Duodenal mucosa (tissue), 2 donors: ENCODE results near the gene MAGI1.

Experiments used
- H3K27ac ChIP-seq: one replicate; pipeline ENCODE4 v1.7.0; 2013; ENCODE audit warnings: low read depth, low read length
- H3K27me3 ChIP-seq, 2 donors: one replicate each; pipeline ENCODE4 v1.7.0; 2013; ENCODE audit warnings: low read length in 2 of 2, control low read depth in 1 of 2; ENCODE audit not compliant: insufficient read depth in 2 of 2, control insufficient read depth in 1 of 2
- H3K36me3 ChIP-seq, 2 donors: one replicate each; pipeline ENCODE4 v1.7.0; 2013; ENCODE audit warnings: low read length in 2 of 2, control low read depth in 1 of 2; ENCODE audit not compliant: insufficient read depth in 2 of 2, control insufficient read depth in 1 of 2
- H3K4me1 ChIP-seq, 2 donors: one replicate each; pipeline ENCODE4 v1.7.0; 2013; ENCODE audit warnings: low read length in 2 of 2, control low read depth in 1 of 2; ENCODE audit not compliant: insufficient read depth in 2 of 2, control insufficient read depth in 1 of 2
- H3K4me3 ChIP-seq, 2 donors: one replicate each; pipeline ENCODE4 v1.7.0; 2013; ENCODE audit warnings: low read length in 2 of 2, low read depth in 1 of 2
- H3K9ac ChIP-seq, 2 donors: one replicate each; pipeline ENCODE4 v1.7.0; 2013; ENCODE audit warnings: low read length in 2 of 2, low read depth in 1 of 2
- H3K9me3 ChIP-seq, 2 donors: one replicate each; pipeline ENCODE4 v1.7.0; 2013; ENCODE audit warnings: low read length in 2 of 2, control low read depth in 1 of 2; ENCODE audit not compliant: control insufficient read depth in 1 of 2

MAGI1 gene

DNA sequence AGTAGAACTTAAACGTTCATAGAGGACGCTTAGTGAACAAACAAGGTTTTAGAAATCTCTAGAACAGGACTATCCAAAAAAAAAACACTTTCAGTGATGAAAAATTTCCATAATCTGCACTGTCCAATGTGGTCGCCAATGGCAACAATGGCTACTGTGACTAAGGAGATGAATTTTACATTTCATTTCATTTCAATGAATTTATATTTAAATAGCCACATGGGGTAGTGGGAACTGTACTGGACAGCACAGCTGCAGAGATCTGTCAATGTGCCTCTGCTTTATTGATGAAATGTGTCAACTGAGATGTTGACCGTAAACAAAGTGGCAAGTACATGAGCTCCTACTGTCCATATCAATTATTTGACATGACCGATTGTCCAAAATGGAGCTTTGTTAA lies 222.5 kb downstream of the MAGI1 start:
- Histone ChIP-seq H3K9ac (no peak overlapping the region), H3K4me1 (peaks cover 0 to 6% of the 10 kb centered on the region in 2 donors), H3K9me3 (no peaks in the 10 kb centered on the region), H3K4me3 (no peak overlapping the region), H3K36me3 (no peaks in the 10 kb centered on the region), H3K27ac (no peak overlapping the region), H3K27me3 (no peaks in the 10 kb centered on the region)

DNA sequence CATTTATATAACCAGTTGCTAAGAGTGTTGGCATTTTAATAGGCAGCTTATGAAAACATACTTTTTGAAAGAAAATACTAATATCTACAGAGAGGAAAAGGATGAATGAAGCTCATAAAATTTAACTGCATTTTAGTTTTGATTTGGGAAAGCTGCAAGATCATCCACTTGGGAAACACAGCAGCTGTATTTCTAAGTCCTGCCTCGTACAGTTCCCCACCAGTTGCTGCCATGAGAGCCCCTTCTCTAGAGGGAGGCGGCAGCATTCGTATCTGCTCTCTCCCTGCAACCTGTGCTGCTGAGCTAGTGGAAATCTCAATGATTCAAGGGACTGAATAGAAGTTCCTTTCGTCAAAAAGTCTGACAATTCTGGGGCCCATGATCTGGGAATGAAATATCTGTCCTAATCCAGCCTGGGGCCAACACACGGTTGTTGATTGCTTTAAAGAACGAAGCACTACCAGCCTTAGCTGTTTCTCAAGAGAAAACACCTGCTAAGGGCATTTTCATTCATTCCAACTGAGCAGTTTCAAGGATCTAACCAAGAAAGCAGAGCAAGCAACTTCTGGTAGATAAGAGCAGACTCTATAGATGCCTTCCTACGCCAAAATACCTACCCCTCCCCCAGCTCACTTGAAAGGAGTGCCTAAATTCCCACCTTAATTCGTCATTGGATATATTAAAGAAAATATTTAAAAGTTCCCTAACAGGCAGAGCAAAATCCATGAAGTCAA lies 223.7 kb downstream of the MAGI1 start:
- Histone ChIP-seq H3K27me3 (no peaks in the 10 kb centered on the region), H3K4me3 (no peak overlapping the region), H3K9ac (no peak overlapping the region), H3K4me1 (peaks cover 0 to 2% of the 10 kb centered on the region in 2 donors), H3K27ac (no peak overlapping the region), H3K36me3 (no peaks in the 10 kb centered on the region), H3K9me3 (no peaks in the 10 kb centered on the region)

- Histone ChIP-seq H3K27ac (no peak overlapping the region), H3K9me3 (no peaks in the 10 kb centered on the region), H3K27me3 (no peaks in the 10 kb centered on the region), H3K4me1 (no peaks in the 10 kb centered on the region), H3K4me3 (no peak overlapping the region), H3K9ac (no peak overlapping the region), H3K36me3 (no peaks in the 10 kb centered on the region)
Observed at GRCh38 chr3:65811892-65812291, 226.8 kb downstream of the MAGI1 start.

DNA sequence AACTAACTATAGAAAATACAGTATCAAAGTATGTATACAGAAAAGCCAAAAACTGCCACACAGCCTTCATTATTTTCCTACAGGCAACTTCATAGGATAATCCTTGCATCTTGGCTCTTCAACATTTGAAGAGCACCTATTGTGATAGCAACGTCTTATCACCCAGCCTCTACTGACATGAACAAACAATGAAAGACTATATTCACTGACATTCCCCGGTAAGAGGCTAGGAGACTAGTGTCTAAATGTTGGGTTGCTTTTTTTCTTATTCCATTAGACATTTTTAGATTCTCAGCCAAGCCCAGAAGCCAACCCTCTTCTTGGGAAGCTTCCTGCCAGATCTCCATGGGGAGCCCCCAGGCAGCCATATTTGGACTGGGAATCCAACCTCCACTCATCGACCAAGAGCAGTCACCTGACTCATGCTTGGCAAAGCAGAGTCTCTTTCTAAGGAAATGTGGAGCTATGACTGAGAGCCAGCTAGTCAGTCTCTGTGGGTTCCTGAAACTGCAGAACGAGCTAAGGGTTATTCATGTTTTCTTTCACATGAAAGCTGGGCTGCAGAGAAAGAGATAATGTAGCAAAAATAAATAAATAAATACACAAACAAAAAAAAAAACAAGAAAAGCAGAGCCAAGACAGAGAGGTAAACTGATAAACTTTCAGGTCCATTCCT lies 227.5 kb downstream of the MAGI1 start:
- H3K36me3 ChIP-seq: no peaks in the 10 kb centered on the region
- no peak overlapping the region for H3K9ac ChIP-seq
- no peak overlapping the region for H3K27ac ChIP-seq
- H3K4me3 ChIP-seq: no peak overlapping the region
- H3K4me1 ChIP-seq: no peaks in the 10 kb centered on the region
- H3K9me3 ChIP-seq: no peaks in the 10 kb centered on the region
- no peaks in the 10 kb centered on the region for H3K27me3 ChIP-seq

- Histone ChIP-seq H3K27ac (no peak overlapping the region), H3K27me3 (no peaks in the 10 kb centered on the region), H3K4me3 (no peak overlapping the region), H3K36me3 (no peaks in the 10 kb centered on the region), H3K9ac (no peak overlapping the region), H3K9me3 (no peaks in the 10 kb centered on the region), H3K4me1 (no peaks in the 10 kb centered on the region)
Observed at GRCh38 chr3:65810302-65810701, 228.4 kb downstream of the MAGI1 start.

DNA sequence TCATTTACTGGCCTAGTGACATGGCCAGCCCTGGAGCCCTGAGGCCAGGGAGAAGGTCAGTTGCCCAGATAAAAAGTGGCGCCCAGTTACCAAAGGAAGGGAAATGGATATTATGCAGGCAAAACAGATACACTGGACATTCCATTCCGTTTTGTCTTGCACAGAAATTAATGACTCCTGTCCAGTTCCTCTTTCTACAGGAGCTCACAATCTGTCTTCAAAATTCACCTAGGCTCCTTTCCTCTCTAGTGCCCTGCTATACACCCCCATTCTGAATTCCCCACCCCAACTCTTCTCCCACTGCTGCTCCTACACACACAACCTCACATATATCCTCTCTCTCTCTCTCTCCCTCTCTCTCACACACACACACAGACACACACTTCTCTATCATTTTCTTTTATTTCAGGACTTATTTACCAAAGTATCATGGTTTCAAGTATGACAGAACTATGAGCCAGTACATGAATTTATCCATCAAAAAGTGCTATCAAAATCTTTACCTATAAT lies 229.0 kb downstream of the MAGI1 start:
- no peaks in the 10 kb centered on the region for H3K9me3 ChIP-seq
- no peak overlapping the region for H3K27ac ChIP-seq
- no peak overlapping the region for H3K9ac ChIP-seq
- no peaks in the 10 kb centered on the region for H3K36me3 ChIP-seq
- no peaks in the 10 kb centered on the region for H3K4me1 ChIP-seq
- no peak overlapping the region for H3K4me3 ChIP-seq
- no peaks in the 10 kb centered on the region for H3K27me3 ChIP-seq

DNA sequence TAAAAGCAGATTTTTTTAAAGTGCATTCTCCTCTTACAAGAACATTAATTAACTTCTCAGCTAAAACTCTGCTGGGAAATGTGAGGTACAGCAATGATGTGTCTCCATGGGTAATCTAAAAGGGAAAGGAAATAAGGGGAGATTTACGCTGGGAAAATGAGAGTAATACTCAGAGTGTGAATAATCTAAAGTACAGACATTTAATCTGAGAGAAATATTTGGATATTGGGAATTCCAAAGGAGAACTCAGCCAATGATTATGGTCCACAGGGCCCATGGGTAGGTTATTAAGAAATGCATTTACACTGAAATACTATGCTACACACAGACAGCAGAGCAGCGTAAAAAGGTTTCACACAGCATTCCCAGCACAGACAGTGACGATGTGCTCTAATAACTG lies 229.9 kb downstream of the MAGI1 start:
- Histone ChIP-seq H3K27ac (no peak overlapping the region), H3K9me3 (no peaks in the 10 kb centered on the region), H3K27me3 (no peaks in the 10 kb centered on the region), H3K4me1 (no peaks in the 10 kb centered on the region), H3K4me3 (no peak overlapping the region), H3K36me3 (no peaks in the 10 kb centered on the region), H3K9ac (no peak overlapping the region)

- H3K9me3 ChIP-seq: no peaks in the 10 kb centered on the region
- no peaks in the 10 kb centered on the region for H3K4me1 ChIP-seq
- no peak overlapping the region for H3K9ac ChIP-seq
- H3K4me3 ChIP-seq: no peak overlapping the region
- H3K27ac ChIP-seq: no peak overlapping the region
- H3K27me3 ChIP-seq: no peaks in the 10 kb centered on the region
- H3K36me3 ChIP-seq: no peaks in the 10 kb centered on the region
Observed at GRCh38 chr3:65808407-65808806, 230.3 kb downstream of the MAGI1 start.

GRCh38 chr3:65807225-65807624 lies 231.5 kb downstream of the MAGI1 start:
- no peaks in the 10 kb centered on the region for H3K9me3 ChIP-seq
- H3K9ac ChIP-seq: no peak overlapping the region
- H3K27me3 ChIP-seq: no peaks in the 10 kb centered on the region
- no peak overlapping the region for H3K4me3 ChIP-seq
- no peak overlapping the region for H3K27ac ChIP-seq
- no peaks in the 10 kb centered on the region for H3K4me1 ChIP-seq
- no peaks in the 10 kb centered on the region for H3K36me3 ChIP-seq

DNA sequence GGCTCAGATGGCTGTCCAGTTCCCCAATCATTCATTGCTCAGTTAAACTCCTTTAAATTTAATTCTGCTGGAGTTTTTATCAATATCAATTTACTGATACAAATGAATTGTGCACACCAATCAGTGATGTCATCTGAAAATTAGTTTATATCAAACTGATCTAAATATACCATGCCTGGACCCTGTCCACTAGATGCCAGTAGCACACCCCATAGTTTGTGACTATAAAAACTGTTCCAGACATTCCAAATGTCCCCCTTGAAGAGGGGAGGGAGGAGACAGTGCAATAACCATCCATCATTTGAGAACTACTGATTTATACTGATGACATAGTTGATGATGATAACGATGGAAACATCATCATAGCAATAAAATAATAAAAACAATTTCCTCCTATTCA lies 232.1 kb downstream of the MAGI1 start:
- no peaks in the 10 kb centered on the region for H3K27me3 ChIP-seq
- H3K4me1 ChIP-seq: no peaks in the 10 kb centered on the region
- H3K4me3 ChIP-seq: no peak overlapping the region
- no peak overlapping the region for H3K27ac ChIP-seq
- H3K36me3 ChIP-seq: no peaks in the 10 kb centered on the region
- H3K9me3 ChIP-seq: no peaks in the 10 kb centered on the region
- H3K9ac ChIP-seq: no peak overlapping the region
